Epithelial cell of proximal tubule (primary cell): Measurements from ENCODE around the gene PLBD2. TPM values are rescaled to one million over a fixed set of nuclear protein-coding genes. Genes with fewer than 3 reads are reported as not detected.

Experiments used
- DNase-seq: peaks from one replicate; pipeline ENCODE4 v3.0.0-alpha.2; 2011; ENCODE audit warnings: low read depth
- H3K4me3 ChIP-seq: 2 replicates; pipeline ENCODE4 v1.5.1; 2011; ENCODE audit warnings: low read depth, mild to moderate bottlenecking, low read length
- total RNA-seq: library from RNA; depleted of rRNA; stranded (reverse); fragments of >200 nt; gene quantifications from 2 replicates; pipeline ENCODE4 v1.2.3, GENCODE V29; 2015
- TF ChIP-seq, protein P1 (sequence below): conservative IDR thresholded peaks from 2 replicates; pipeline ENCODE4 v1.5.1; 2012; ENCODE audit warnings: low read depth, mild to moderate bottlenecking, low read length

The PLBD2 gene, protein sequence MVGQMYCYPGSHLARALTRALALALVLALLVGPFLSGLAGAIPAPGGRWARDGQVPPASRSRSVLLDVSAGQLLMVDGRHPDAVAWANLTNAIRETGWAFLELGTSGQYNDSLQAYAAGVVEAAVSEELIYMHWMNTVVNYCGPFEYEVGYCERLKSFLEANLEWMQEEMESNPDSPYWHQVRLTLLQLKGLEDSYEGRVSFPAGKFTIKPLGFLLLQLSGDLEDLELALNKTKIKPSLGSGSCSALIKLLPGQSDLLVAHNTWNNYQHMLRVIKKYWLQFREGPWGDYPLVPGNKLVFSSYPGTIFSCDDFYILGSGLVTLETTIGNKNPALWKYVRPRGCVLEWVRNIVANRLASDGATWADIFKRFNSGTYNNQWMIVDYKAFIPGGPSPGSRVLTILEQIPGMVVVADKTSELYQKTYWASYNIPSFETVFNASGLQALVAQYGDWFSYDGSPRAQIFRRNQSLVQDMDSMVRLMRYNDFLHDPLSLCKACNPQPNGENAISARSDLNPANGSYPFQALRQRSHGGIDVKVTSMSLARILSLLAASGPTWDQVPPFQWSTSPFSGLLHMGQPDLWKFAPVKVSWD
- total RNA-seq: 15.6 and 20.1 TPM in 2 replicates

DNA sequence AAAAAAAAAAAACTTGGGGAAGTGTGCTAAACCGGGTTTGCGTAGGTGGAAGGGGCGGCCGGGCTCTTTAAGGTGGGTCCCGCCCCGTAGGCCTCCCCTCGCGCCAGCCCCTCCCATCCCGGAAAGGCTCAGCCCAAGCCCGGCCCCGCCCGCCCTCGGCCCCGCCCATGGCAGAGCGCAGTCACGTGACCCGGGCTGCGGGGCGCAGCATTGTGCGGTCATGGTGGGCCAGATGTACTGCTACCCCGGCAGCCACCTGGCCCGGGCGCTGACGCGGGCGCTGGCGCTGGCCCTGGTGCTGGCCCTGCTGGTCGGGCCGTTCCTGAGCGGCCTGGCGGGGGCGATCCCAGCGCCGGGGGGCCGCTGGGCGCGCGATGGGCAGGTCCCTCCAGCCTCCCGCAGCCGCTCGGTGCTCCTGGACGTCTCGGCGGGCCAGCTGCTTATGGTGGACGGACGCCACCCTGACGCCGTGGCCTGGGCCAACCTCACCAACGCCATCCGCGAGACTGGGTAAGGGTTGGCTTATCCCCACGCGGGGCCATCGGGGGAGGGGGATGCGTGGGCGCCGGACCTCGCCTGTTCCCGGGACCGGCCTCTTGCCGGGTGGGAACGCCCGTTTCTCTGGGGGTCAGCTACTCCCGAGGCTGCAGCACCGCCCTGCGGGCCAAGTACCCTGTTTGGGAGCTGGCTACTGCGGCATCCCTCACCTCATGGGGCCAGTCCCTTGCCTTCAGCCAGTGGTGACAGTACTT, at the start of gene PLBD2:
Gene PLBD2 (plus strand): TSS at position 207 of the 752 bp plus-strand sequence. CDS start 14 bp downstream, at position 221.
- DNase-seq: peak; percentile 19

DNA sequence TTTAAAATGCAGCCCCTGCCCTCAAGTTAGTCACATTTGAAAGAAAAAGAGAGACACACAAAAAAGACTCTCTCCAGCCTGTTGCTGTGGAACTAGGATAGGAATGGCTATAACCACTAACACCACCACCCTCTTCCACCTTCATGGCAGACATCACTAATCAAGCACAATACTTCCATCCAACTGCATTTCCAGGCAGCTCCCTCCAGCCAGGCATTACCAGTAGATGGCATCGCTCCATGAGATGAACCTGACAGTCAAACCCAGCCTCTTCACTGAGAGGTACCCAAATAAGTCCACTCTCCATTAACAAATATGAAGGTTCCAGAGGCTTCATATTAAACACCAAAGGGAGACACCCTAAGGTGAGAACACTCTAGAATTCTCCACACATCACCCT, 47.9 kb upstream of the PLBD2 start:
- no peak overlapping the region for H3K4me3 ChIP-seq
- TF ChIP-seq, protein P1, sequence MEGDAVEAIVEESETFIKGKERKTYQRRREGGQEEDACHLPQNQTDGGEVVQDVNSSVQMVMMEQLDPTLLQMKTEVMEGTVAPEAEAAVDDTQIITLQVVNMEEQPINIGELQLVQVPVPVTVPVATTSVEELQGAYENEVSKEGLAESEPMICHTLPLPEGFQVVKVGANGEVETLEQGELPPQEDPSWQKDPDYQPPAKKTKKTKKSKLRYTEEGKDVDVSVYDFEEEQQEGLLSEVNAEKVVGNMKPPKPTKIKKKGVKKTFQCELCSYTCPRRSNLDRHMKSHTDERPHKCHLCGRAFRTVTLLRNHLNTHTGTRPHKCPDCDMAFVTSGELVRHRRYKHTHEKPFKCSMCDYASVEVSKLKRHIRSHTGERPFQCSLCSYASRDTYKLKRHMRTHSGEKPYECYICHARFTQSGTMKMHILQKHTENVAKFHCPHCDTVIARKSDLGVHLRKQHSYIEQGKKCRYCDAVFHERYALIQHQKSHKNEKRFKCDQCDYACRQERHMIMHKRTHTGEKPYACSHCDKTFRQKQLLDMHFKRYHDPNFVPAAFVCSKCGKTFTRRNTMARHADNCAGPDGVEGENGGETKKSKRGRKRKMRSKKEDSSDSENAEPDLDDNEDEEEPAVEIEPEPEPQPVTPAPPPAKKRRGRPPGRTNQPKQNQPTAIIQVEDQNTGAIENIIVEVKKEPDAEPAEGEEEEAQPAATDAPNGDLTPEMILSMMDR: peak; percentile 28
- no peak for DNase-seq

More for the DNA sequence above, at the start of gene PLBD2:
- peak within 1 kb of the TSS; percentile 71 for H3K4me3 ChIP-seq
- TF ChIP-seq, protein P1: no peak

DNA sequence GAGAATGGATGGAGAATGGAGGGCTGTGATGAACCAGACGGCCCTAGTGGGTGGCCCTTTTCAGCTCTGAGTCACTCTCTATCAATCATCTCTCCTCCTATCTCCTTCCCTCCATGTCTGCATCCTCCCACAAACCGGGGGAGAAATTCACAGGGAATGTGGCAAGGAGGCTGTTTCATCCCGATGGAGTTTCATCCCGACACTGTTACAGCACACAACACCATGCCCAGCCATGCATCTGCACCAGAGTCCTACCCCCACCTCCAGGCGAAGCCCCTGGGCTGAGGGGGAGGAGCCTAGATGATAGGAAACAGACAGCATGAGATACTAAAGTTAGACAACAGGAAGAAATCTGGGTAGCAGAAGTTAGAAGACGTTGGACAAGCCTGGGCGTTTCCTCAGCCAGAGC, 44.3 kb upstream of the PLBD2 start:
- TF ChIP-seq, protein P1: no peak
- DNase-seq: no peak
- no peak overlapping the region for H3K4me3 ChIP-seq

DNA sequence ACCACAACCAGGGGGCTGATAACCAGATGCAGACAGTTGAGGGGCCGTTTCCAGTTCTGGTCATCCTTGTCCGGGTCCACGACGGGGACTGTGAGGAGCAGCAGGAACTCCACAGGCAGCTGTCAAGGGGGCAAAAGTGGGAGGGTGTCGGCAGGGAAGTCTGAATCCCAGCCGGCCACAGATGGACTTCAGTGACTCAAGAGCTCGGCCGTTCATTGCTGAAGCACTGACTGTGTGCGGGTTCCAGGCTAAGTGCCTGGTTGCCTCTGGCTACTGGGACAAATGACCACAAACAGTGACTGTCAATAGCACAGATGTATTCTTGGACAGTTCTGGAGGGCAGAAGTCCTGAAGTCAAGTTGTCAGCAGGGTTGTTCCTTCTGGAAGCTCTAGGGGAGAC, 43.0 kb upstream of the PLBD2 start:
- no peak for DNase-seq
- TF ChIP-seq, protein P1: no peak
- H3K4me3 ChIP-seq: no peak overlapping the region

DNA sequence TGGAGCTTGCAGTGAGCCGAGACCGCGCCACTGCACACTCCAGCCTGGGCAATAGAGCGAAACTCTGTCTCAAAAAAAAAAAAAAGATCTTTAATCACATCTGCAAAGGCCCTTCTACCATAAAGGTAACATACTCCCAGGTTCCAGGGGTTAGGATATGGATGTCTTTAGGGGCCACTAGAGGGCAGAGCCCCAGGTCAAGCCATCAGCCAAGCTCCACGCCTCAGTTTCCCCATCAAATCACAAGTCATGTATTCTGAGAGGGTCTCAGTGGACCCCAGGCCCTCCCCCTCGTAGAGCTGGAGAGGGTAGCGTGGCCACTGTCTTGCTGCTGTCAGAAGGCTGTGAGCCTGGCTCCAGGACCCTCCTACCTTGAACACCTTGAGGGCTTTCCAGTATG, 42.2 kb upstream of the PLBD2 start:
- DNase-seq: no peak
- no peak overlapping the region for H3K4me3 ChIP-seq
- TF ChIP-seq, protein P1: peak; percentile 37

DNA sequence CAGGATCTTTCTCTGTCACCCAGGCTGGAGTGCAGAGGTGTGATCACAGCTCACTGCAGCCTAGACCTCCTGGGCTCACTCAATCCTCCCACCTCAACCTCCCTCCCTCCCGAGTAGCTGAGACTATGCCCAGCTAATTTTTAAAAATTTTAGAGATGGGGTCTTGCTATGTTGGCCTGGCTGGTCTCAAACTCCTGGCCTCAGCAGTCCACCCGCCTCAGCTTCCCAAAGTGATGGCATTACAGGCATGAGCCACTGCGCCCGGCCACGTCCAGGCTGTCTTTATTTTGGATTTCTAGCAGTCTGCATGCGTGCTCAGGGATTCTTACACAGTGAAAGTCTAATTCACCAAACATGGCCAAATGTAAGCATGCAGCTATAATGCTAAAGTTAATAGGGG, 41.3 kb upstream of the PLBD2 start:
- H3K4me3 ChIP-seq: no peak overlapping the region
- TF ChIP-seq, protein P1: no peak
- no peak for DNase-seq
